ENCODE measurements around the gene SLC22A12.

SLC22A12 gene

GRCh38 chr11:64602466-64603070, 11.5 kb downstream of the SLC22A12 start:
- Histone ChIP-seq H3K4me1 (ENCODE audit: control insufficient read depth, insufficient read depth, low read length) (no peaks in the 10 kb centered on the region), H3K9ac (ENCODE audit: low read depth, low read length) (no peak overlapping the region), H3K27me3 (ENCODE audit: control insufficient read depth, insufficient read depth, low read length) (no peaks in the 10 kb centered on the region), H3K36me3 (ENCODE audit: control insufficient read depth, insufficient read depth, low read length) (no peaks in the 10 kb centered on the region), H3K4me3 (ENCODE audit: low read depth, low read length) (no peak overlapping the region), H3K9me3 (ENCODE audit: control insufficient read depth, insufficient read depth, low read length) (no peaks in the 10 kb centered on the region)

DNA sequence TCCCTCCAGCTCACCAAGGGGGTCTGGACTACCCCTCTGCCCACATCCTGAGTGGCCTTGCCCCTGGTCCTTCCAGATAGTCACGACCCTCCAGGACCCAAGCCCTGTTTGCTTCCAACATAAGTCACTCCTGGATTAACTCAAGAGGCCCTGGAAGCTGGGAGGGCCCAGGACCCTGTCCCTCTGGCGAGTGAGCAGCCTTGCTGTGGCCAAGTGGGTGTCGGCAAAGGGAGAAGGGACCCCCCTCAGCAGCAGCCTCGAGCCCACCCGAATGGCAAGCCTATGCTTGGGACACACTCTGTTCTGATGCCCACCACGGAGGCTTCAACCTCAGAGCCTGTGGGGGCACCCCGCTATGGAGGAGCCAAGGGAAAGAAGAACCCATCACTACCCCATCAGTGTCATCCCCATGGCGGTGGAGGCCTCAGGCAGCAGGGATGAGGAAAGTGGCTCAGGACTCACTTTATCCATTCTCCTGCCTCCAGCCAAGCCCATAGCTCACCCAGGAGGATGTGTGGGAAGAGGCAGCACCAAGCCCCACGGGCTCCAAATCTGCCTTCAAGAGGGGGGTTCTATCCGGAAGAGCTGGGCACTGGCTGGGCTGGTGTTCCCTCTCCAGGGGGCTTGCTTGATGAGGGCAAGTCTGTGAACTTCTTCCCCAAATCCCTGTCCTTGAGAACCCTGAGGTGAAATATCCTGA, 12.5 kb downstream of the SLC22A12 start:
- no peaks in the 10 kb centered on the region for H3K4me1 ChIP-seq (ENCODE audit: control insufficient read depth, insufficient read depth, low read length)
- H3K36me3 ChIP-seq (ENCODE audit: control insufficient read depth, insufficient read depth, low read length): no peaks in the 10 kb centered on the region
- H3K4me3 ChIP-seq (ENCODE audit: low read depth, low read length): no peak overlapping the region
- no peaks in the 10 kb centered on the region for H3K27me3 ChIP-seq (ENCODE audit: control insufficient read depth, insufficient read depth, low read length)
- no peak overlapping the region for H3K9ac ChIP-seq (ENCODE audit: low read depth, low read length)
- H3K9me3 ChIP-seq (ENCODE audit: control insufficient read depth, insufficient read depth, low read length): no peaks in the 10 kb centered on the region

- H3K27me3 ChIP-seq (ENCODE audit: control insufficient read depth, insufficient read depth, low read length): no peaks in the 10 kb centered on the region
- H3K9me3 ChIP-seq (ENCODE audit: control insufficient read depth, insufficient read depth, low read length): no peaks in the 10 kb centered on the region
- no peak overlapping the region for H3K4me3 ChIP-seq (ENCODE audit: low read depth, low read length)
- no peaks in the 10 kb centered on the region for H3K4me1 ChIP-seq (ENCODE audit: control insufficient read depth, insufficient read depth, low read length)
- H3K36me3 ChIP-seq (ENCODE audit: control insufficient read depth, insufficient read depth, low read length): no peaks in the 10 kb centered on the region
- H3K9ac ChIP-seq (ENCODE audit: low read depth, low read length): no peak overlapping the region
Measured at GRCh38 chr11:64604458-64605243, 13.6 kb downstream of the SLC22A12 start.

DNA sequence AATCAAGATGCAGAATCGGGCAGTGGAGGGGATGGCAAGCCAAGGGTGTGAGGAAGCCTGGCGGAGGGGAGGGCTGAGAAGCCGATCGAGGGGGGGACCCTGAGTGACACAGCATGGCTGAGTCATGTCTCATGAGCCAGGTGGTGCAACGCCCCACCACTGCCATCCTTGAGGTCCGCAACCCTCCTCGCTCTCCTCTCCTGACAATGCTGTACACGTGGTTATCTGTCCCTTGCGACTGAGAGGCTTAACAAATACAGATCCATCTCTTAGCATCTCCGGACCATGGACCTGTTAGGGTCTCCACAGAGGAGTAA, 14.2 kb downstream of the SLC22A12 start:
- Histone ChIP-seq H3K9ac (ENCODE audit: low read depth, low read length) (no peak overlapping the region), H3K4me1 (ENCODE audit: control insufficient read depth, insufficient read depth, low read length) (no peaks in the 10 kb centered on the region), H3K36me3 (ENCODE audit: control insufficient read depth, insufficient read depth, low read length) (no peaks in the 10 kb centered on the region), H3K4me3 (ENCODE audit: low read depth, low read length) (no peak overlapping the region), H3K27me3 (ENCODE audit: control insufficient read depth, insufficient read depth, low read length) (no peaks in the 10 kb centered on the region), H3K9me3 (ENCODE audit: control insufficient read depth, insufficient read depth, low read length) (no peaks in the 10 kb centered on the region)

GRCh38 chr11:64605656-64606585, 14.9 kb downstream of the SLC22A12 start:
- no peak overlapping the region for H3K4me3 ChIP-seq (ENCODE audit: low read depth, low read length)
- no peaks in the 10 kb centered on the region for H3K4me1 ChIP-seq (ENCODE audit: control insufficient read depth, insufficient read depth, low read length)
- H3K36me3 ChIP-seq (ENCODE audit: control insufficient read depth, insufficient read depth, low read length): no peaks in the 10 kb centered on the region
- no peaks in the 10 kb centered on the region for H3K9me3 ChIP-seq (ENCODE audit: control insufficient read depth, insufficient read depth, low read length)
- H3K27me3 ChIP-seq (ENCODE audit: control insufficient read depth, insufficient read depth, low read length): no peaks in the 10 kb centered on the region
- no peak overlapping the region for H3K9ac ChIP-seq (ENCODE audit: low read depth, low read length)

DNA sequence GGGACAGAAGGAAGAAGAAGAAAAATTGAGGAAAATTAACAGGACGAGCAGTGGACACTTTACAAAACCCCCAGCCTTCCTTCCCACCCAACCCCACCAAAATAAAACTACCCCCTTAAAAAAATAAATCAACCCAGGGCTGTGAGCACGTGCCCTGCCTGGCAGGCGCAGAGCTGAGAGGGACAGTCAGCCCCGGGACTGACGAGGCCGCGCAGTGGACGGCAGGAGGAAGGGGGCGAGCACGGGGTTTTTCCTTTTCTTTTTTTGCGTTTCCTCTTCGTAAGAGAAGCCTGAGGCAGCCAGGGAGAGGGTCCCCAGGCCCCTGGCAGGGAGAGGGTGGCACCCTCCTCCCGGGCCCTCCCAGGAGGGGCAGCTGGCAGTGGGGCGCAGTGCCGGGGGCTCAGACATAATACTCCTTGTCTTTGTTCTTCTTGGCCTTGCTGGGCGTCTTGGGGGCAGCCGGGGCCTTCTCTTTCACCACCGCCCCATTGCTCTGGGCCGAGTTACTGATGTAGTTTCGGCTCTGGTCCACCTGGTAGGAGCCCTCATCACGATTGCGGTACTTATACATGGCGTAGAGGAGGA, 15.9 kb downstream of the SLC22A12 start:
- Histone ChIP-seq H3K4me3 (ENCODE audit: low read depth, low read length) (no peak overlapping the region), H3K36me3 (ENCODE audit: control insufficient read depth, insufficient read depth, low read length) (no peaks in the 10 kb centered on the region)

DNA sequence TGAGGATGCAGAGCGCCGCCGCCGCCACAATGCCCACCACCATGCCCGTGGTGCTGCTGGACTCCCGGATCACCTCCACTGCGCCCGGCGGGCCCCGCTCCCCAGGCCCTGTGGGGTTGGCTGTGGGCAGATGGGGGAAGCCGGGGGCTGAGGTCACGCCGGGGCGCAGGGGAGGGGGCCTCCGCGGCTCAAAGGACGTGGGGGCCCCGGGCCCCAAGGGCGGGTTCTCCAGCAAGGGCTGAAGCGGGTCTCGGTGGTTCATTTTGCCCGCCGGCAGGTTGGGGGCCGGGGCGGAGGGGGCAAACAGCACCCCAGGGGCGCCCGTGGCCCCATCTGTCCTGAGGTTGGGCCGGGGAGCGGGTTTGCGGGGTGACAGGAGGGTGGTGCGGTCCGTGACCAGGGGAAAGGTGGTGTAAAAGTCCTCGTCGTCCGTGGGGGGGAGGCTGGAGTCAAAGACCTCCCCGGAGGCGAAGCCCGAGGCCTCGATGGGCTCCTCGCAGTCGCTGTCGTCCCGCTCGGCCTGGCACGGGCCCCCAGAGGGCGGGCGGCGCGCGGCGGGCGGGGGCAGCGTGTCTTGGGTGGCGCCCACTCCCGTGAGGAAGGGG, 16.5 kb downstream of the SLC22A12 start:
- no peaks in the 10 kb centered on the region for H3K9me3 ChIP-seq (ENCODE audit: control insufficient read depth, insufficient read depth, low read length)
- H3K4me3 ChIP-seq (ENCODE audit: low read depth, low read length): no peak overlapping the region
- no peak overlapping the region for H3K9ac ChIP-seq (ENCODE audit: low read depth, low read length)
- H3K27me3 ChIP-seq (ENCODE audit: control insufficient read depth, insufficient read depth, low read length): no peaks in the 10 kb centered on the region
- no peaks in the 10 kb centered on the region for H3K36me3 ChIP-seq (ENCODE audit: control insufficient read depth, insufficient read depth, low read length)
- no peaks in the 10 kb centered on the region for H3K4me1 ChIP-seq (ENCODE audit: control insufficient read depth, insufficient read depth, low read length)

More for the DNA sequence above, 15.9 kb downstream of the SLC22A12 start:
- Histone ChIP-seq H3K9ac (ENCODE audit: low read depth, low read length) (no peak overlapping the region), H3K4me1 (ENCODE audit: control insufficient read depth, insufficient read depth, low read length) (no peaks in the 10 kb centered on the region), H3K27me3 (ENCODE audit: control insufficient read depth, insufficient read depth, low read length) (no peaks in the 10 kb centered on the region), H3K9me3 (ENCODE audit: control insufficient read depth, insufficient read depth, low read length) (no peaks in the 10 kb centered on the region)

DNA sequence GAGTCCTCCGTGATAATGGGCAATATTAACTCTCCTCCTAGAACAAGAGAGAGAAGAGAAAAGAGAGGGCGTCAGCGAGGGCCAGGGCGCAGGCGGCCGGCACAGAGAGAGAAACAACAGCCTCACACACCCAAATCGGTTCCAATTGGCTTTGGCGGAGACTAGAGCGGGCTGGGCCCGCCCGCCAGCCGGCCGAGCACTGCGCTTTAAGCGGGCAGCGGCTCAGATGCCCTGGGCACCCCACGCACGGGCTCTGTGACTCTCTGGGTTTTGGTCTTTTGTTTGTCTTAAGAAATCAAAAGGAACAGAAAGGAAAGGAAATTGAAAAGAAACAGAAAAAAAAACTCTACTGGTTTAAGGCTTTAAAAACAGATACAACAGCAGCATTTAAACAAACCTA, 17.0 kb downstream of the SLC22A12 start:
- Histone ChIP-seq H3K9me3 (ENCODE audit: control insufficient read depth, insufficient read depth, low read length) (no peaks in the 10 kb centered on the region), H3K4me3 (ENCODE audit: low read depth, low read length) (no peak overlapping the region)

GRCh38 chr11:64608636-64609035, 17.6 kb downstream of the SLC22A12 start:
- Histone ChIP-seq H3K9me3 (ENCODE audit: control insufficient read depth, insufficient read depth, low read length) (no peaks in the 10 kb centered on the region), H3K9ac (ENCODE audit: low read depth, low read length) (no peak overlapping the region), H3K4me3 (ENCODE audit: low read depth, low read length) (no peak overlapping the region), H3K4me1 (ENCODE audit: control insufficient read depth, insufficient read depth, low read length) (no peaks in the 10 kb centered on the region), H3K27me3 (ENCODE audit: control insufficient read depth, insufficient read depth, low read length) (no peaks in the 10 kb centered on the region), H3K36me3 (ENCODE audit: control insufficient read depth, insufficient read depth, low read length) (no peaks in the 10 kb centered on the region)

More for the DNA sequence above, 17.0 kb downstream of the SLC22A12 start:
- H3K36me3 ChIP-seq (ENCODE audit: control insufficient read depth, insufficient read depth, low read length): no peaks in the 10 kb centered on the region
- H3K4me1 ChIP-seq (ENCODE audit: control insufficient read depth, insufficient read depth, low read length): no peaks in the 10 kb centered on the region
- H3K27me3 ChIP-seq (ENCODE audit: control insufficient read depth, insufficient read depth, low read length): no peaks in the 10 kb centered on the region
- no peak overlapping the region for H3K9ac ChIP-seq (ENCODE audit: low read depth, low read length)

DNA sequence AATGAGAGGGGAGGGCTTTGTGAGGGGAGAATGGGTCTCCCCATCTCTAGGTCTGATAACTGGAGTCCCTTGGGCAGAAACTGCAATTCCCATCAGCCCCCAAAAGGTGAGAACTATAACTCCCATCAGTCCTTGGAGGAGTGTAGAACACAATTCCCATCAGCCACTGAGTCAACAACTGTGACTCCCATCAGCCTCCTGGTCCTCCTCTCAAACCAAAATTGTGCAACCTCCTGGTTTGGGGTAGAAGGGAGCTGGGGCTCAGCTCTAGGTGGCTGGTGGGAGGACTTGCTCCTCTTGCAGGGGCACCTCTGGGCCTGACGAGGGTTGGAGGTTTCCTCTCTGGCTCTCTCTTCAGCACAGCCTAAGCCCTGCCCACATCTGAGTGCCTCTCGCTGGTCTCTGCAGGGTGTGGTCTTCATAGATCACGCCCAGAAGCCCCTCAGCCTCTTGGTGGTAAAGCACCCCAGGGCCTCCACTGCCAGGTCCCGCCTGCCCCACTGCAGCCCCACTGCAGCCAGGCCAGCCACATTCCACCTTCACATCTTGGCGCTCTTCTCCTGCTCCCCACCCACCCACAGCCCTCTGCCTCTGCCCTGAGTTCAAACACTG, 18.5 kb downstream of the SLC22A12 start:
- H3K4me1 ChIP-seq (ENCODE audit: control insufficient read depth, insufficient read depth, low read length): no peaks in the 10 kb centered on the region

More for the DNA sequence above, 18.5 kb downstream of the SLC22A12 start:
- H3K4me3 ChIP-seq (ENCODE audit: low read depth, low read length): no peak overlapping the region
- no peaks in the 10 kb centered on the region for H3K36me3 ChIP-seq (ENCODE audit: control insufficient read depth, insufficient read depth, low read length)
- no peak overlapping the region for H3K9ac ChIP-seq (ENCODE audit: low read depth, low read length)
- H3K27me3 ChIP-seq (ENCODE audit: control insufficient read depth, insufficient read depth, low read length): no peaks in the 10 kb centered on the region
- H3K9me3 ChIP-seq (ENCODE audit: control insufficient read depth, insufficient read depth, low read length): no peaks in the 10 kb centered on the region
